IPS-15b (cell line): Measurements from ENCODE around the gene TMC3.

ENCODE experiments used
- H3K27me3 ChIP-seq: one replicate; pipeline ENCODE4 v1.6.1; 2013; ENCODE audit warnings: low read length; ENCODE audit not compliant: control insufficient read depth, insufficient read depth
- H3K36me3 ChIP-seq: one replicate; pipeline ENCODE4 v1.6.1; 2013; ENCODE audit warnings: low read length; ENCODE audit not compliant: control insufficient read depth, insufficient read depth
- H3K4me1 ChIP-seq: one replicate; pipeline ENCODE4 v1.6.1; 2013; ENCODE audit warnings: mild to moderate bottlenecking, low read length; ENCODE audit not compliant: control insufficient read depth, insufficient read depth
- H3K4me3 ChIP-seq: one replicate; pipeline ENCODE4 v1.5.1; 2013; ENCODE audit warnings: low read depth, low read length
- H3K9ac ChIP-seq: one replicate; pipeline ENCODE4 v1.6.1; 2013; ENCODE audit warnings: low read depth, mild to moderate bottlenecking, low read length
- H3K9me3 ChIP-seq: one replicate; pipeline ENCODE4 v1.6.1; 2013; ENCODE audit warnings: mild to moderate bottlenecking, low read length; ENCODE audit not compliant: control insufficient read depth, insufficient read depth

Gene TMC3

GRCh38 chr15:81381720-81382119 is 7.7 kb upstream of the TMC3 start:
- Histone ChIP-seq H3K4me3 (no peak overlapping the region), H3K9me3 (no peaks in the 10 kb centered on the region), H3K27me3 (no peaks in the 10 kb centered on the region), H3K9ac (no peak overlapping the region), H3K36me3 (no peaks in the 10 kb centered on the region), H3K4me1 (peaks cover 5% of the 10 kb centered on the region)

- no peaks in the 10 kb centered on the region for H3K36me3 ChIP-seq
- no peaks in the 10 kb centered on the region for H3K9me3 ChIP-seq
- no peak overlapping the region for H3K4me3 ChIP-seq
- no peaks in the 10 kb centered on the region for H3K27me3 ChIP-seq
- no peak overlapping the region for H3K9ac ChIP-seq
- peaks cover 5% of the 10 kb centered on the region for H3K4me1 ChIP-seq
Observed at GRCh38 chr15:81380668-81381067, 6.7 kb upstream of the TMC3 start.

DNA sequence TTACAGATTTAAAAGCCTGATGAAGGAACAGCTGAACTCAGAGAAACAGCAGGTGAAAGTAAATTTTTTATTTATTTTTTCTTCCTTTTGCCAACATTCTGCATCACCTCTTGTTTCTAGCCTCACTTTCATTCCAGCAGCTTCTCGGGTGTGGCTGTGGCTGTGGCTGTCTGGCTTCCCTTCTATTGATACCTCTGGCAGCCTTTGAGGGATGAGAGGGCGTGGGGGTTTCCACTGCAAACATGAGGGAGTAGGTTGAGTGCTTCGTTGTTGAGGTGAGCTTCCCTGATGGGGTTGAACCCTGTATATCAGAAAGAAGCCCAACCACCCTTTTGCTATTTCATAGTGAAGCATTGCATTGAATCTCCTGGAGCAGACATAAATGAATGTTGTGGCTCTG is 6.2 kb upstream of the TMC3 start:
- H3K4me3 ChIP-seq: no peak overlapping the region
- peaks cover 5% of the 10 kb centered on the region for H3K4me1 ChIP-seq
- H3K9ac ChIP-seq: no peak overlapping the region

DNA sequence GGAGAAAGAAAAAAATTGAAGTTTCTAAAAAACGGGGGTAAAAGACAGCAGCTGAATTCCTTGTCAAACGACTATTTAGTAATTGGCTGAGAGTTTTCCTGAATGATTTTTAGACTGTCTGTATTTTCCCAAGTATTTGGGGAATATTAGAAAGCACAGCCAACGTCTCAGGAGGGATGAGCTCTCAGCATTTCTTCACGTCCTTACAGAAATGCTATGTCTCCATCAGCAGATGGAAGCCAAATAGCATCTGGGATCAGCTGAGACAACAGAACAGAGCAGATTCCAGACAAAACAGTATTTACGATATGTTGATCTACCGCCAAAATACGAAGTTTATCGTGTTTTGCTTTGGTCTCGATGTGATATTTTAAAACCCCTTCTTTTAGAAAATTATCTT is 5.3 kb upstream of the TMC3 start:
- H3K9ac ChIP-seq: no peak overlapping the region
- peaks cover 5% of the 10 kb centered on the region for H3K4me1 ChIP-seq
- H3K27me3 ChIP-seq: no peaks in the 10 kb centered on the region
- H3K9me3 ChIP-seq: no peaks in the 10 kb centered on the region
- H3K4me3 ChIP-seq: no peak overlapping the region
- no peaks in the 10 kb centered on the region for H3K36me3 ChIP-seq

More for the DNA sequence above, 6.2 kb upstream of the TMC3 start:
- Histone ChIP-seq H3K36me3 (no peaks in the 10 kb centered on the region), H3K9me3 (no peaks in the 10 kb centered on the region), H3K27me3 (no peaks in the 10 kb centered on the region)

GRCh38 chr15:81378443-81378842 is 4.4 kb upstream of the TMC3 start:
- Histone ChIP-seq H3K27me3 (no peaks in the 10 kb centered on the region), H3K9ac (no peak overlapping the region), H3K4me1 (peaks cover 5% of the 10 kb centered on the region), H3K4me3 (no peak overlapping the region), H3K9me3 (no peaks in the 10 kb centered on the region), H3K36me3 (no peaks in the 10 kb centered on the region)

DNA sequence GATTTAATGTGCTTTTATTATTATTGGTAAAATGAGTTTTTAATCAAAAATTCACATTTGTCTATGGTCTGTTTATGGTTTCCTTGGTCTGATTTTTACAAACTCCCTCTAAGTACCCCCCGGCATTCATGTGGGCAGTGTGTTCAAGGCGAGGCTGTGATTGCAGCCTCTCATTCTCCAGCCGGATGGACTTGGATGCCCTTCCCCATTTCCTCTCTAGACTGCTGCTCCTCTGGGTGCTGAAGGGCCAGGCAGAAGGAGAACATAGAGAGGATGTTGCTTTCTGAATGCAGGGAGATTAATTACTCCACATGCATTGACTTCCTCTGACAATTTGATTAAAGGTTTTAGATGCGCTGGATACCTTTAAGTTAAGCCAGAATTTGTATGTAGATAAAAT is 3.9 kb upstream of the TMC3 start:
- no peaks in the 10 kb centered on the region for H3K9me3 ChIP-seq
- H3K27me3 ChIP-seq: no peaks in the 10 kb centered on the region
- H3K4me3 ChIP-seq: no peak overlapping the region
- peaks cover 5% of the 10 kb centered on the region for H3K4me1 ChIP-seq
- no peaks in the 10 kb centered on the region for H3K36me3 ChIP-seq
- H3K9ac ChIP-seq: no peak overlapping the region

GRCh38 chr15:81376231-81376630 is 2.2 kb upstream of the TMC3 start:
- Histone ChIP-seq H3K4me3 (no peak overlapping the region), H3K9me3 (no peaks in the 10 kb centered on the region), H3K27me3 (no peaks in the 10 kb centered on the region), H3K36me3 (no peaks in the 10 kb centered on the region), H3K4me1 (no peaks in the 10 kb centered on the region), H3K9ac (no peak overlapping the region)

DNA sequence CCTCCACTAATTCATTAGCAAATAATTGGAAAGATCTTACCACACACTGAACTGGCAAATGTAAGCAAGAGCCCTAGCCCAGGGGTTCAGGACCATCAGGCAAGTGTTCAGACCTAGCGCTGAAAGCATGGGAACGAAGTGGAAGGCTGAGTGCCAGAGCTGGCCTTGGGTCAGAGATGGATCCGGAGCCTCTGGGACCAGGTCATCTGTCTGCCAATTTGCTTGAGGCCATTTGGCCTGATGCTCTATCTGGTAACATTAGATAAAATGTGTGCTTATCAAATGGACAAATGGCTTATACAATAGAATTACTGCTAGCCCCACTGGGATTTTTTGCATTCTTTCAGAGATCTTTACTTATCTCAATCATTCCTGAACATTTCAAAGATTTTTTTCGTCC is 1.4 kb upstream of the TMC3 start:
- Histone ChIP-seq H3K9ac (no peak overlapping the region), H3K4me1 (no peaks in the 10 kb centered on the region), H3K9me3 (no peaks in the 10 kb centered on the region), H3K27me3 (no peaks in the 10 kb centered on the region), H3K36me3 (no peaks in the 10 kb centered on the region), H3K4me3 (no peak overlapping the region)

GRCh38 chr15:81373176-81373575 is 837 bp downstream of the TMC3 start:
- Histone ChIP-seq H3K27me3 (no peaks in the 10 kb centered on the region), H3K9ac (no peak overlapping the region), H3K4me1 (no peaks in the 10 kb centered on the region), H3K36me3 (no peaks in the 10 kb centered on the region), H3K4me3 (no peak overlapping the region), H3K9me3 (no peaks in the 10 kb centered on the region)

- no peak overlapping the region for H3K9ac ChIP-seq
- H3K36me3 ChIP-seq: no peaks in the 10 kb centered on the region
- no peaks in the 10 kb centered on the region for H3K9me3 ChIP-seq
Observed at GRCh38 chr15:81372575-81372974, 1.4 kb downstream of the TMC3 start.

DNA sequence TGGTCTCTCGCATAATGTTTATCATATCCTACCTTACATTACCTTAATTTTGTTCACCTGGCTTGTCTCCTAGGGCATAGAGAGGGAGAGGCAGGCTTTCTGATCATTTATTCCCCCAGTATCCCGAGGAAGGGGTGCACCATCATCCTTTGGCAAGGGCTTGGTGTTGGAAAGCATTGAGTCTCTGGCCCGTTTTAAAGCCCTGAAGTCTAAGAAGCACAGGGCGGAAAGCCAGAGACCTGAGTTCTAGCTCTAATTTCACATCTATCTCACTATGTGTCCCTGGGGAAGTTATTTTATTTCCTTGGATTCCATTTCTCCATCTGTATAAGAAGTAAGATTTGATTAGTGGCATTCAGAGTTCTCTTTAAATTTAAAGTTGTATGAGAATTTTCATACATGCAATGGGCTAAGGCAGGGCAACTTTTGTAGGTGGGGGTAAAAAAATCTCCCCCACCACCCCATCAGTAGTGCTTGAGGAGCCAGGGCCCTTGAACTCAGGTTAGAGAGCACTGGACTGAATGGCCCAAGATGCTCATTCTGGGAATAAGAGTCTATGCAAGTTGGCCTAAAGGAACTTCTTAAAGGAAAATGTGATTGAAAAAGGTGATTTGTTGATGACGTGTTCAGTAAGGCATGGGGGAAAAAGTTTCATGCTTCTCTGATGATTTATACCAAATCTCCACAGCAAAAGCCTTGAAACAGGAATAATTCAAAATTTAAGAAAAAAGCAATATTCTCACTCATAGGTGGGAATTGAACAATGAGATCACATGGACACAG is 10.1 kb downstream of the TMC3 start:
- no peaks in the 10 kb centered on the region for H3K27me3 ChIP-seq
- H3K36me3 ChIP-seq: no peaks in the 10 kb centered on the region
- no peak overlapping the region for H3K9ac ChIP-seq
- no peaks in the 10 kb centered on the region for H3K9me3 ChIP-seq
- no peak overlapping the region for H3K4me3 ChIP-seq
- H3K4me1 ChIP-seq: no peaks in the 10 kb centered on the region

More at GRCh38 chr15:81372575-81372974, 1.4 kb downstream of the TMC3 start:
- Histone ChIP-seq H3K4me3 (no peak overlapping the region), H3K27me3 (no peaks in the 10 kb centered on the region), H3K4me1 (no peaks in the 10 kb centered on the region)

DNA sequence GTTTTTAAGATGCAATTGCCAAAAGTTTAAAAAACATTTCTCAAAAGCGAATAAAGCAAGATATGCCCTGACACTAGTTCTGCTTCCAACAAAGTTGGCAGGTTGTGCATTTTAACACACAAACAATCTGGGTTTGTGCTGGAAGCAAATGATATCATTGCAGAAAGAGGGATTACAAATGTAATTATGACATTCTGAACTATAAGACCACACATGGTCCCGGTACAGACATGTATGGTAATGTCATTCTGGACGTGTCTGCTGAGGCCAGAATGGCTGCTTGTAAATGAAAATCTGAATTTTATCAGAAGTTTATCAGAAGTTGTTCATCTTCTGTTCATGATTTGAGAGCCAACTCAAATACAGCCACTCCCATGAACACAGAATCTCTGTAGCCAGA is 10.7 kb downstream of the TMC3 start:
- no peak overlapping the region for H3K9ac ChIP-seq
- H3K9me3 ChIP-seq: no peaks in the 10 kb centered on the region
- H3K4me3 ChIP-seq: no peak overlapping the region
- no peaks in the 10 kb centered on the region for H3K36me3 ChIP-seq
- no peaks in the 10 kb centered on the region for H3K27me3 ChIP-seq
- no peaks in the 10 kb centered on the region for H3K4me1 ChIP-seq
